B cell (primary cell): ENCODE data around the gene SIAH2.

Experiments
- EZH2 ChIP-seq: IDR thresholded peaks from 2 replicates; pipeline ENCODE4 v1.6.1; 2012; ENCODE audit warnings: borderline replicate concordance, low read depth, mild to moderate bottlenecking, moderate library complexity, low read length; ENCODE audit not compliant: insufficient read depth, poor library complexity, severe bottlenecking
- TF ChIP-seq, protein P1 (sequence below): fragments of 200-600 bp; IDR thresholded peaks from one replicate; pipeline ENCODE4 v1.8.0; 2022; ENCODE audit warnings: antibody characterized with exemption, mild to moderate bottlenecking

DNA sequence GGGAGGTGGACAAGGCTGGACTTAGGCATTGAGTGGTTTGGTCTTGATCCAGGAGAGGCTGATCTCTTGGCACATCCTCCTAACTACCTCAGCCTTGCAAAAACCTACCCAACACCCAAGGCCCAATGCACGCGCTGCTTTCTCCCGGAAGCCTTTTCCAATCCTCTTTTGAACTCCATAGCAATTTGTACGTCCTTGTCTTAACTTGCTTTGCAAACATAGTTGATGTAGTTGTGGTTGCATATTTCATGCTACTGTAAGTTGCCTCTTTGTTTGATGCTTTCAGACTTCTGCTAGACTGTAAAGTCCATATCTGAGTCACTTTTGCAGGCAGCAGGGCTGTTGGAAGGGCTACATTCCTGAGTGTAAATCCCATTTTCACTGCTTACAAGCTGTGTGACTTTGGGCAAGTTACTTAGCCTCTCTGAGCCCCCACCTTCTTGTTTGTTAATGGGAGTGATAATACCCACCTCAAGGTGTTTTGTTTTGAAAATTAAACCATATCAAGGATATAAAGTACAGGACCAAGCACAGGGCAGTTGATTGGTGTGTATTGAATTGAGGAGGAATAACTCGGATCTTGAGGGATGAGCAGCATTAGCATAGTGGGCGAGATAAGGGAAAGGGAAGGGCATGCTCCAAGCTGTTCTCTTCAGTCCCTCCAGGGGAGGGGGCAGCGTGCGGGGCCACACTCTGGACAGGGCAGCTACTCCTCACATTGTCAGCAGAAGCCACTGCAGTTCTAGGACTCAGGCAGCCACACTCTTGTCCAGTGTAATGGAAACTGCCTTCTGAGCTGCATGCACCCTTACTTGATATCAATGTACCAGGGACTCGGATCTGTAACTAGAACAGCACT, 28.8 kb downstream of the SIAH2 start:
- TF ChIP-seq, protein P1, sequence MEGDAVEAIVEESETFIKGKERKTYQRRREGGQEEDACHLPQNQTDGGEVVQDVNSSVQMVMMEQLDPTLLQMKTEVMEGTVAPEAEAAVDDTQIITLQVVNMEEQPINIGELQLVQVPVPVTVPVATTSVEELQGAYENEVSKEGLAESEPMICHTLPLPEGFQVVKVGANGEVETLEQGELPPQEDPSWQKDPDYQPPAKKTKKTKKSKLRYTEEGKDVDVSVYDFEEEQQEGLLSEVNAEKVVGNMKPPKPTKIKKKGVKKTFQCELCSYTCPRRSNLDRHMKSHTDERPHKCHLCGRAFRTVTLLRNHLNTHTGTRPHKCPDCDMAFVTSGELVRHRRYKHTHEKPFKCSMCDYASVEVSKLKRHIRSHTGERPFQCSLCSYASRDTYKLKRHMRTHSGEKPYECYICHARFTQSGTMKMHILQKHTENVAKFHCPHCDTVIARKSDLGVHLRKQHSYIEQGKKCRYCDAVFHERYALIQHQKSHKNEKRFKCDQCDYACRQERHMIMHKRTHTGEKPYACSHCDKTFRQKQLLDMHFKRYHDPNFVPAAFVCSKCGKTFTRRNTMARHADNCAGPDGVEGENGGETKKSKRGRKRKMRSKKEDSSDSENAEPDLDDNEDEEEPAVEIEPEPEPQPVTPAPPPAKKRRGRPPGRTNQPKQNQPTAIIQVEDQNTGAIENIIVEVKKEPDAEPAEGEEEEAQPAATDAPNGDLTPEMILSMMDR = no peak
- TF ChIP-seq EZH2 = no peak
